A204.1 (cell line): ENCODE data around the gene BCL2L1.
A peak's percentile ranks its signal among the peaks of the same experiment; 100 is the strongest.
"Not testable (repeated sequence)": the region's sequence is repeated elsewhere in the genome, so short reads cannot be mapped to it uniquely, and the experiment has no call there.

Source experiments
- FAIRE-seq: peaks from 2 replicates; lab custom pipeline; 2012; peaks lifted over from hg19 to GRCh38; lab: Jason Lieb, UNC

The BCL2L1 gene

GRCh38 chr20:31722257-31723068 lies at the start of gene BCL2L1:
BCL2L1 (minus strand) TSS chr20:31722868; CDS start chr20:31722218, 650 bp downstream.
- FAIRE-seq: no peak

- no peak for FAIRE-seq
Measured at GRCh38 chr20:31770243-31770642, 47.6 kb upstream of the BCL2L1 start.

GRCh38 chr20:31769681-31770080 lies 47.0 kb upstream of the BCL2L1 start:
- FAIRE-seq: no peak

GRCh38 chr20:31767805-31768204 lies 45.1 kb upstream of the BCL2L1 start:
- no peak for FAIRE-seq

- no peak for FAIRE-seq
Measured at GRCh38 chr20:31764641-31765305, 42.1 kb upstream of the BCL2L1 start.

- no peak for FAIRE-seq
Measured at GRCh38 chr20:31760519-31761240, 38.0 kb upstream of the BCL2L1 start.

GRCh38 chr20:31759836-31760518 lies 37.3 kb upstream of the BCL2L1 start:
- FAIRE-seq: no peak

- no peak for FAIRE-seq
Measured at GRCh38 chr20:31758991-31759390, 36.3 kb upstream of the BCL2L1 start.

- FAIRE-seq: no peak
Measured at GRCh38 chr20:31758521-31758920, 35.9 kb upstream of the BCL2L1 start.

- FAIRE-seq: no peak
Measured at GRCh38 chr20:31757254-31757653, 34.6 kb upstream of the BCL2L1 start.

GRCh38 chr20:31751126-31751525 lies 28.5 kb upstream of the BCL2L1 start:
- no peak for FAIRE-seq

GRCh38 chr20:31749223-31749622 lies 26.6 kb upstream of the BCL2L1 start:
- FAIRE-seq: no peak

- no peak for FAIRE-seq
Measured at GRCh38 chr20:31747640-31748039, 25.0 kb upstream of the BCL2L1 start.

- not testable (repeated sequence) for FAIRE-seq
Measured at GRCh38 chr20:31747028-31747427, 24.4 kb upstream of the BCL2L1 start.

GRCh38 chr20:31746068-31746878 lies 23.6 kb upstream of the BCL2L1 start:
- no peak for FAIRE-seq

GRCh38 chr20:31740656-31741323 lies 18.1 kb upstream of the BCL2L1 start:
- no peak for FAIRE-seq

GRCh38 chr20:31740208-31740607 lies 17.5 kb upstream of the BCL2L1 start:
- FAIRE-seq: no peak

GRCh38 chr20:31739550-31739977 lies 16.9 kb upstream of the BCL2L1 start:
- FAIRE-seq: no peak

GRCh38 chr20:31738729-31739549 lies 16.3 kb upstream of the BCL2L1 start, which contains the start of gene TPX2:
TPX2 (plus strand) TSS chr20:31739290; CDS start chr20:31757477, 18,187 bp downstream.
- FAIRE-seq: peak; percentile 97

GRCh38 chr20:31731321-31731717 lies 8.7 kb upstream of the BCL2L1 start:
- FAIRE-seq: no peak
